H9 (cell line): ENCODE results near the gene ASPSCR1. TPM values are rescaled to one million over a fixed set of nuclear protein-coding genes. Genes with fewer than 3 reads are reported as not detected.

Experiments used
- DNase-seq: peaks from one replicate; pipeline ENCODE4 v3.0.0-alpha.2; 2017
- H2AFZ ChIP-seq: one replicate; pipeline ENCODE4 v1.6.1; 2013; ENCODE audit warnings: mild to moderate bottlenecking, low read length, control low read depth, moderate library complexity
- H2AK5ac ChIP-seq: 2 replicates; pipeline ENCODE4 v1.6.1; 2013; ENCODE audit warnings: low read length, control low read depth, mixed read lengths; ENCODE audit not compliant: insufficient read length
- H2BK120ac ChIP-seq: one replicate; pipeline ENCODE4 v1.6.1; 2013; ENCODE audit warnings: low read depth, mild to moderate bottlenecking, low read length, control low read depth, inconsistent platforms; ENCODE audit not compliant: poor library complexity, severe bottlenecking
- H2BK12ac ChIP-seq: 2 replicates; pipeline ENCODE4 v1.6.1; 2013; ENCODE audit warnings: low read length, control low read depth, mixed read lengths, low read depth; ENCODE audit not compliant: insufficient read length
- H2BK15ac ChIP-seq: 2 replicates; pipeline ENCODE4 v1.6.1; 2013; ENCODE audit warnings: low read depth, low read length, control low read depth
- H2BK20ac ChIP-seq: one replicate; pipeline ENCODE4 v1.6.1; 2013; ENCODE audit warnings: low read depth, mild to moderate bottlenecking, low read length, control low read depth, inconsistent platforms; ENCODE audit not compliant: poor library complexity, severe bottlenecking
- H2BK5ac ChIP-seq: 2 replicates; pipeline ENCODE4 v1.6.1; 2013; ENCODE audit warnings: low read length, control low read depth, mixed read lengths; ENCODE audit not compliant: insufficient read length
- H3K14ac ChIP-seq: 2 replicates; pipeline ENCODE4 v1.6.1; 2013; ENCODE audit warnings: low read length, control low read depth; ENCODE audit not compliant: insufficient read depth
- H3K18ac ChIP-seq: 2 replicates; pipeline ENCODE4 v1.6.1; 2013; ENCODE audit warnings: low read depth, mild to moderate bottlenecking, mixed read lengths, low read length, control low read depth; ENCODE audit not compliant: insufficient read length
- H3K23ac ChIP-seq: 2 replicates; pipeline ENCODE4 v1.6.1; 2013; ENCODE audit warnings: low read length, control low read depth, mixed read lengths, low read depth; ENCODE audit not compliant: insufficient read length
- H3K23me2 ChIP-seq: 2 replicates; pipeline ENCODE4 v1.6.1; 2013; ENCODE audit warnings: low read depth, mild to moderate bottlenecking, mixed read lengths, low read length, control low read depth; ENCODE audit not compliant: insufficient read length, poor library complexity, severe bottlenecking
- H3K27ac ChIP-seq: 2 replicates; pipeline ENCODE4 v1.5.1; 2013; ENCODE audit warnings: low read length, control low read depth, mixed read lengths, low read depth; ENCODE audit not compliant: insufficient read length
- H3K27me3 ChIP-seq: 2 replicates; pipeline ENCODE4 v1.6.1; 2013; ENCODE audit warnings: low read length, control low read depth, inconsistent platforms; ENCODE audit not compliant: insufficient read depth
- H3K4ac ChIP-seq: 2 replicates; pipeline ENCODE4 v1.6.1; 2013; ENCODE audit warnings: low read depth, mild to moderate bottlenecking, control low read depth, inconsistent platforms, low read length, moderate library complexity
- H3K4me1 ChIP-seq: 2 replicates; pipeline ENCODE4 v1.6.1; 2013; ENCODE audit warnings: low read length, control low read depth, inconsistent platforms; ENCODE audit not compliant: insufficient read depth
- H3K4me2 ChIP-seq: 2 replicates; pipeline ENCODE4 v1.6.1; 2013; ENCODE audit warnings: low read length, control low read depth, mixed read lengths; ENCODE audit not compliant: insufficient read length, insufficient read depth
- H3K56ac ChIP-seq: 2 replicates; pipeline ENCODE4 v1.6.1; 2013; ENCODE audit warnings: low read depth, mild to moderate bottlenecking, mixed read lengths, low read length, control low read depth; ENCODE audit not compliant: insufficient read length
- H3K79me1 ChIP-seq: 2 replicates; pipeline ENCODE4 v1.6.1; 2013; ENCODE audit warnings: low read depth, mild to moderate bottlenecking, moderate library complexity, low read length, control low read depth, inconsistent platforms; ENCODE audit not compliant: insufficient read depth, poor library complexity, severe bottlenecking
- H3K79me2 ChIP-seq: 2 replicates; pipeline ENCODE4 v1.6.1; 2013; ENCODE audit warnings: low read length, control low read depth, inconsistent platforms; ENCODE audit not compliant: insufficient read depth
- H3K9ac ChIP-seq: 2 replicates; pipeline ENCODE4 v1.6.1; 2013; ENCODE audit warnings: low read length, control low read depth, mixed read lengths; ENCODE audit not compliant: insufficient read length; ENCODE audit errors: extremely low read depth
- H3K9me3 ChIP-seq: one replicate; pipeline ENCODE4 v1.6.1; 2013; ENCODE audit warnings: low read depth, low read length, inconsistent platforms; ENCODE audit not compliant: control insufficient read depth
- H3T11ph ChIP-seq: one replicate; pipeline ENCODE4 v1.6.1; 2013; ENCODE audit warnings: mild to moderate bottlenecking, low read length, control low read depth, inconsistent platforms
- H4K20me1 ChIP-seq: one replicate; pipeline ENCODE4 v1.6.1; 2013; ENCODE audit not compliant: control insufficient read depth, insufficient read length, insufficient read depth
- H4K5ac ChIP-seq: 2 replicates; pipeline ENCODE4 v1.6.1; 2013; ENCODE audit warnings: low read depth, mild to moderate bottlenecking, mixed read lengths, low read length, control low read depth; ENCODE audit not compliant: insufficient read length
- H4K8ac ChIP-seq: replicated peaks from 2 replicates; pipeline ENCODE4 v1.6.1; 2013; ENCODE audit warnings: low read length, control low read depth, mixed read lengths, low read depth; ENCODE audit not compliant: insufficient read length
- H4K91ac ChIP-seq: 2 replicates; pipeline ENCODE4 v1.6.1; 2013; ENCODE audit warnings: low read depth, mild to moderate bottlenecking, moderate library complexity, mixed read lengths, low read length, control low read depth; ENCODE audit not compliant: insufficient read length
- H3K27ac Mint-ChIP-seq, 3 experiments: 2 replicates in 2 of 3; 3 replicates in 1 of 3; pipeline ENCODE4 v1.8.0; 2020 to 2021; ENCODE audit warnings: mixed read lengths in 3 of 3, mild to moderate bottlenecking in 1 of 3, moderate library complexity in 1 of 3
- H3K27me3 Mint-ChIP-seq: 2 replicates; pipeline ENCODE4 v1.8.0; 2021; ENCODE audit warnings: low read depth, mild to moderate bottlenecking, moderate library complexity, mixed read lengths
- H3K36me3 Mint-ChIP-seq, 3 experiments: 2 replicates in 2 of 3; 3 replicates in 1 of 3; pipeline ENCODE4 v1.8.0; 2020 to 2021; ENCODE audit warnings: low read depth in 3 of 3, mixed read lengths in 3 of 3; ENCODE audit not compliant: insufficient read depth in 1 of 3
- H3K4me1 Mint-ChIP-seq, 2 experiments: 2 replicates each; pipeline ENCODE4 v1.8.0; 2020; ENCODE audit warnings: mixed read lengths in 2 of 2
- H3K4me3 Mint-ChIP-seq, 2 experiments: 2 replicates in 1 of 2; 3 replicates in 1 of 2; pipeline ENCODE4 v1.8.0; 2020 to 2021; ENCODE audit warnings: mild to moderate bottlenecking in 2 of 2, mixed read lengths in 2 of 2, moderate library complexity in 1 of 2
- H3K9me3 Mint-ChIP-seq, 2 experiments: 2 replicates in 1 of 2; 3 replicates in 1 of 2; pipeline ENCODE4 v1.8.0; 2020; ENCODE audit warnings: mild to moderate bottlenecking in 2 of 2, mixed read lengths in 2 of 2, moderate library complexity in 1 of 2
- CTCF ChIP-seq: fragments of 200-600 bp; sonication (generic); conservative IDR thresholded peaks from 3 replicates; pipeline ENCODE4 v1.8.0; 2021; ENCODE audit warnings: antibody characterized with exemption, mild to moderate bottlenecking
- WGBS: extraction: QIAGEN DNeasy Blood & Tissue Kit; methylation state at CpG from one replicate; pipeline ENCODE4 v1.1.7; 2013; ENCODE audit warnings: missing lambda C conversion rate, low lambda C conversion rate, mixed read lengths; ENCODE audit not compliant: insufficient read length; ENCODE audit errors: extremely low coverage; 5-methylcytosine and 5-hydroxymethylcytosine counted together
- total RNA-seq: library from RNA; stranded (reverse); gene quantifications from 2 replicates; pipeline ENCODE4 v1.2.1, GENCODE V29; 2021

The ASPSCR1 gene
- total RNA-seq, 1 experiment from 2014 or later = 50.9 TPM

- H2BK5ac ChIP-seq = no peak overlapping the region
- Mint-ChIP-seq H3K4me1 (peaks cover 7 to 10% of the 10 kb centered on the region in 2 experiments), H3K27me3 (no peaks in the 10 kb centered on the region), H3K4me3 (no peak overlapping the region), H3K9me3 (no peaks in the 10 kb centered on the region), H3K36me3 (peaks cover 2 to 8% (median 3%) of the 10 kb centered on the region in 3 experiments; a peak in 4 of 7 replicates), H3K27ac (0 out of 7 replicates have a peak overlapping the region, but pooled peaks of 1 of the 3 experiments have one; percentile 28)
- H3K56ac ChIP-seq = no peak overlapping the region
- no peak for TF ChIP-seq CTCF
- H3K4me2 ChIP-seq = no peak overlapping the region
- no peak overlapping the region for H3K4ac ChIP-seq
- no peak overlapping the region for H3K18ac ChIP-seq
- H4K8ac ChIP-seq = no peak overlapping the region
- peaks cover 5% of the 10 kb centered on the region for H3K23me2 ChIP-seq
- H3K9ac ChIP-seq = no peak overlapping the region
- H3K23ac ChIP-seq = no peak overlapping the region
- no peak for DNase-seq
- no peak overlapping the region for H4K91ac ChIP-seq
- H3T11ph ChIP-seq = no peak overlapping the region
- H3K27ac ChIP-seq = no peak overlapping the region
- H4K20me1 ChIP-seq = no peaks in the 10 kb centered on the region
- H3K79me1 ChIP-seq = peaks cover 5% of the 10 kb centered on the region
- no peak overlapping the region for H2BK15ac ChIP-seq
- no peak overlapping the region for H2BK20ac ChIP-seq
- H2AK5ac ChIP-seq = no peak overlapping the region
- no peaks in the 10 kb centered on the region for H3K4me1 ChIP-seq
- no CpG with 5 or more reads among the region's 19 CpGs for WGBS
- no peak overlapping the region for H3K14ac ChIP-seq
- H3K9me3 ChIP-seq = no peaks in the 10 kb centered on the region
- no peak overlapping the region for H2BK12ac ChIP-seq
- H2BK120ac ChIP-seq = no peak overlapping the region
- H4K5ac ChIP-seq = no peak overlapping the region
- H2AFZ ChIP-seq = no peak overlapping the region
- H3K27me3 ChIP-seq = no peaks in the 10 kb centered on the region
- no peaks in the 10 kb centered on the region for H3K79me2 ChIP-seq
These were observed 40.9 kb downstream of the ASPSCR1 start for GRCh38 chr17:82018152-82018988.
